Gastroesophageal sphincter (tissue), 3 donors: ENCODE data around the gene MTA2.

Experiments
- CTCF ChIP-seq, 4 experiments: fragments of 200-600 bp in 2 of 4; fragments of 450-650 bp in 2 of 4; sonication (generic) in 1 of 4; IDR thresholded peaks; one replicate each; pipeline ENCODE4 v1.5.1; 2017 to 2019; ENCODE audit warnings: antibody characterized with exemption in 4 of 4, mild to moderate bottlenecking in 2 of 4, moderate library complexity in 2 of 4
- EP300 ChIP-seq: sonication (generic); formaldehyde crosslinking; IDR thresholded peaks from one replicate; pipeline ENCODE4 v1.6.1; 2017; ENCODE audit warnings: antibody characterized with exemption, mild to moderate bottlenecking
- POLR2A ChIP-seq, 2 donors: fragments of 450-650 bp; IDR thresholded peaks; one replicate each; pipeline ENCODE4 v1.6.1; 2017; ENCODE audit warnings: antibody characterized with exemption in 2 of 2, mild to moderate bottlenecking in 2 of 2, moderate library complexity in 1 of 2

GRCh38 chr11:62621027-62621566 lies 19.4 kb upstream of the MTA2 start:
- no peak for TF ChIP-seq CTCF (IDR thresholded peaks at IDR 0.05)
- no peak for TF ChIP-seq EP300
- TF ChIP-seq POLR2A (IDR thresholded peaks at IDR 0.05), result no peak
